Measurements from ENCODE around the gene TIMM10. TPM values are rescaled to one million over a fixed set of nuclear protein-coding genes. Genes with fewer than 3 reads are reported as not detected.
A peak's percentile ranks its signal among the peaks of the same experiment; 100 is the strongest.

Gene TIMM10
- polyA plus RNA-seq, 4 donors: 45.8 to 59.3 (median 52.2) TPM

DNA sequence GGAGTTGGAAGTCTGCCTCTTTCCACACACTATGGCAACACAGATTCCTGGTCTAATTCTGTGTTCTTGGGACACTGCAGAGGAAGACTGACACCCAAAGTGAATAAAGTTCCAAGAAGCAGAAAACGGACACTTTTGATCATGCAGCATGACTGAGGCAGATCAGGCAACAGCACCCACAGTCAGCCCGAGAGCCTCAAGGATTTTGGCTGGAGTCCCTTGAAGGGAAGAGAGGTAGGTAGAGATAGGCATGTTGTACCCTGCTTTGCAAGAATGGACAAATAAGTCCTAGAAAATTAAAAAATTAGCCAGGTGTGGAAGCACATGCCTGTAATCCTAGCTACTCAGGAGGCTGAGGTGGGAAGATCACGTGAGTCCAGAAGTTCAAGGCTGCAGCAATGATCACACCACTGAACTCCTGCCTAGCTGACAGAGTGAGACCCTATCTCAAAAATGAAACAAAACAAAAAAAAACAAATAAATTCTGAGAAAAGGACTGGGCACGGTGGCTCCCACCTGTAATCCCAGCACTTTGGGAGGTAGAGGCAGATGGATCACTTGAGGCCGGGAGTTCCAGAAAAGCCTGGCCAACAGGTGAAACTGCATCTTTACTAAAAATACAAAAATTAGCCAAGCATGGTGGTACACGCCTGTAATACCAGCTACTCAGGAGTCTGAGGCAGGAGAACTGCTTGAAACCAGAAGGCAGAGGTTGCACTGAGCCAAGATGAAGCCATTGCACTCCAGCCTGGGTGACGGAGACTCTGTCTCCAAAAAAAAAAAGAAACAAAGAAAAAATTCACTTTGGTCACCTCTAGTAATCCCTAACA lies 22.0 kb downstream of the TIMM10 start:
- DNase-seq (ENCODE audit: low read depth in 4 of 4, low spot score in 2 of 4): no peak

DNA sequence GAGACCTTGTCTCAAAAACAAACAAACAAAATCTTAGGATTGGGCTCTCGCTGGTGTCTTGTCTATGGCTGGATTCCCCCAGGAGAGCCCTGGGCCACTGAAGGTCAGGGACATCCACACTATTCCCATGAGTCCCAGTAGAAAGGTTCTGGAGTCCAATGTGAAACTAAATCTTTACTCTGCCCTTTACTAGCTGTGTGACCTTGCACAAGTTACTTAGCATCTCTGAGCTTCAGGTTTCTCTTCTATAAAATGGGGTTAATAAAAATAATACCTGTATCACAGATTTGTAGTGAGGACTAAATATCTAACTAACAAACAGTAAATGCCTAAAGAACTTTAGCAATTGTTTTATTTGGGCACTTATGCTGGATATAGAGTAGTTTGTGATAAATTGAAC lies 24.0 kb downstream of the TIMM10 start:
- DNase-seq (ENCODE audit: low read depth in 4 of 4, low spot score in 2 of 4): no peak

- no peak for DNase-seq (ENCODE audit: low read depth in 4 of 4, low spot score in 2 of 4)
Observed at GRCh38 chr11:57504511-57504910, 26.0 kb downstream of the TIMM10 start.

GRCh38 chr11:57502870-57503269 lies 27.7 kb downstream of the TIMM10 start:
- DNase-seq (ENCODE audit: low read depth in 4 of 4, low spot score in 2 of 4): no peak

DNA sequence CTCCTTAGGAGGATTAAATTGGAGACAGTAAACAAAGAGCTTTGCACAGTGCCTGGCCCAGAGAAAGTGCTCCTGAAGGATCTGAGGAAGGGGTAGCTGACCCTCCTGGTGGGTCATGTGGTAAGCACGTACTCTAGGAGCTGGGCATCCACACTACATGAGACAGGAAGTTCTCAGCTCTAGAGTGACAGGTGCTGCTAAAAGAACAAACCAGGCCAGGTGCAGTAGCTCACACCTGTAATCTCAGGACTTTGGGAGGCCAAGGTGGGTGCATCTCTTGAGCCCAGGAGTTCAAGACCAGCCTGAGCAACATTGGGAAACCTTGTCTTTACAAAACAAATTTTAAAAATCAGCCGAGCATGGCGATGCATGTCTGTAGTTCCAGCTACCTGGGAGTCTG lies 28.2 kb downstream of the TIMM10 start:
- no peak for DNase-seq (ENCODE audit: low read depth in 4 of 4, low spot score in 2 of 4)

DNA sequence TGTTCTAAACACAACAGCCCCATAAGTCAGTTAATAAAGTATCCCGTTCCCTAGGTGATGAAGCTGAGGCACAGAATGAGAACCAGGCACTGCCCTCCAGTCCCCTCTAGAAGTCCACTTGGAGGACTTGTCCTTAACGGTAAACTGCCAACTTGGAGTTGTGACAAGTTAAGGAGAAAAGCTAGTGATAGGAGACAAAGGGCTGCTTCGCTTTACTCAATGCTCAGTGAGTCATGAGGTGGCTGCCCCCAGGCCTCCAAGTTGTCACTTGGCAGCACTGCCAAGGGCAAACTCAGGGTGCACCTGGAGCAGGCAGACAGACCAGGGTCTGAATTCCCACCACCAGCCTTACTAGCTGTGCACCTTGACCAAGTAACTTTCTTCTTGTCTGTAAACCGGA lies 28.6 kb downstream of the TIMM10 start:
- no peak for DNase-seq (ENCODE audit: low read depth in 4 of 4, low spot score in 2 of 4)

GRCh38 chr11:57500926-57501325 lies 29.6 kb downstream of the TIMM10 start:
- DNase-seq (ENCODE audit: low read depth in 4 of 4, low spot score in 2 of 4): no peak

DNA sequence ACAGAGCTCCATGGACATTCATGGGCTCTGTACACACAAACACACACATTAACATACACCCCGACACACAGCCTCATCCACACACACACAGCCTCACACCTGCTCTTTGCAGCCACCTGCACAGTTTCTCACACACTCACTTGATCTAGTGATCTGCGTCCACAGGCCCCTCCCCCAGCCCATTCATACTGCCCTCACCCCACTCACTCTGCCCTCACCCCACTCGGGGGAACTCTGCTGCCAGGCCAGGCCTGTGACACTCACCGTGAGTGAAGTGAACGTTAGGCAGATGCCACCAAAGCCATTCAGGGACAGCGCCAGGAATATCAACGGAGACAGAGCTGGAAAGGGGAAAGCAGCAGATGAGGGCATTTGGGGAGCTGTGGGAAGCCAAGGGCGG lies 30.0 kb downstream of the TIMM10 start:
- no peak for DNase-seq (ENCODE audit: low read depth in 4 of 4, low spot score in 2 of 4)

DNA sequence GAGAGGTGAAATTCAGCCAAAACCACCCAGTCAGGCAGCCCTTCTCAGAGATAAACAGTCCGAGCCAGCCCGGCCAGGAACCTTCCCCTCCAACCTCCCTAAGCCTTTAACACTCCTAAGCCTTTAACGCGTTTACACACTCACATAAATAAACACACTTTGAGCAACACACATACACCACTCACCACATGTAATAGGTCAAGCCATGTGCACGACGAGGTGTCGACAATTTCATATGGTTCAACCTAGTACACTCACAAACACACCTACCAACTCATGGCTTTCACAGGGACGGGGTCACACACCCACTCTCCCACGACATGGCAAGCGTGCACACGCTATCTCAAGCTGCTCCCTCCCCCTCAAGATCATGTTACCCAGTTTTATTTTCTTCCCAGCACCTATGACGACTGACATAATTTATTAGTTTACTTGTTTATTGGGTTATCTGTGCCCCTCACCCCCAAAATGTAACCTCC lies 30.5 kb downstream of the TIMM10 start:
- no peak for DNase-seq (ENCODE audit: low read depth in 4 of 4, low spot score in 2 of 4)

- DNase-seq (ENCODE audit: low read depth in 4 of 4, low spot score in 2 of 4): peak in 3 of 4 donors; percentile 79 to 91 (median 91)
Observed at GRCh38 chr11:57499413-57499982, 31.1 kb downstream of the TIMM10 start.

GRCh38 chr11:57498540-57498939 lies 32.0 kb downstream of the TIMM10 start:
- no peak for DNase-seq (ENCODE audit: low read depth in 4 of 4, low spot score in 2 of 4)

DNA sequence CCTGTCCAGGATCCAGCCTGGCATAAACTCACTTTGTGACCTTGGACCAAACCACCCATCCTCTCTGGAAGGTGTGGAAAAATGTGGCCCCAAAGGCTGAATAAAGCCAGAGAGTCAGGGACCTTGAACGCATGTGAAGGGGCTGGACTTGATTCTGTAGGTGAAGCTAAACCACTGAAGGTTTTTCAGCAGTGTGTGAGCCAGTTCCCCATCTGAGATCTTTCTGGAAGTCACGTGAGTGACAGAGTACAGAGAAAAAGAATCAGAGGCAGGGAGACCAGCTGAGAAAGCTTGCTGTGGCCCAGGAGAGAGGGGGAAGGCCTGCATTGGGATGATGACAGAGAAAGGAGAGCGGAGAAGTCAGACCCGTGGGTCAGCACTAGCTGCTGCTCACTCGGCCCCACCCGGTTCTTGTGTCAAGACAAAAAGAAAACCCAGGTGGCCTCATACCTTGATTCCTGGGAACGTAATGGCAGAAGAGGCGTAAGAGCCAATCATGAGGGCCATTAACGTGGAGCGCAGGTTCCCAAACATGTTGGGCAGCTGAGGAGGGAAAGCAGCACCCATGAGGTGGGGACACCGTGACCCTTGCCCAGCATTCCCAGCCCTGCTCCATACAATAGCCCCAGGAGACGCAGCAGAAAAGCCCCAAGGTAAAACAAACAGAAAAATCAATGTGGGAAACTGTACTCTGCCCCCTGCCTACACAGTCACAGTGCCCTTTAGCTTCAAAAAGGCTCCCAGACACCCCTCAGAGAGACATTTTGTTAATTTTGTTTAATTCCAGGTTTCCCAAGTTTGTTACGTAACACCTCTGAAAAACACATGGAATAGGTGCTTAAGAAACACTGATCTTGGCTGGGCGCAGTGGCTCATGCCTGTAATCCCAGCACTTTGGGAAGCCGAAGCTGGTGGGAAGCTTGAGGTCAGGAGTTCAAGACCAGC lies 33.0 kb downstream of the TIMM10 start:
- DNase-seq (ENCODE audit: low read depth in 4 of 4, low spot score in 2 of 4): no peak

DNA sequence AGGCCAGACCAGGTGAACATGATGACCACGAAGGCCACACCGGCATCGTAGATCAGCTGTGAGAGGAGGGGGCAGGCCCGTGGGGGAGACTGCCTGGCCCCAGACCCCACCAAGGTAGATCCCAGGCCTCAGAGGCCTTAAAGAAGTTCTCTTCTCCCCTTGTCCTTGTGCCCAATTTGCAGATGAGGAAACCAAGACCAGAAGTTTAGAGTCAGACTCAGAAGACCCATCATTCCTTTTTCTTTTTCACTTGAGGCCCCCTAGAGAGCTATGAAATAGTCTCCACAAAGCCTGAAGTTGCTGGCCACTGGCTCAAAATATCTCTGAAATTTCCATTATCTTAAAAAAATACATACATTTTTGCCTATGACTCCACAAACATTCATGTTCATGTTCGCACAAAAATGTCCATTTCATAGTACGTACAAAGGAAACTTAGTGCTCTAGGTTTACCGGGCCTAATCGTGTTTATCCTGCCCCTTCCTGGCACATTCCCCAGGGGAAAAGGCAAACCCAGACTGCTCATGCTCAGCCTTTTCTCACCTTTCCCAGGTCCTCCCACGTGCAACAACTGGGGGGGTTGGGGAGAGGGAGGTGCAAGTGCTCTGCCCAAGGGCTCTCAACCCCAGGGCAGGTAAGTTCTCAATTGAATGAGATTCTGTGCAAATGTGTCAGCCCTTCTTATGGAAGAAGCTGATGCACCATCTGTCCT lies 34.3 kb downstream of the TIMM10 start:
- DNase-seq (ENCODE audit: low read depth in 4 of 4, low spot score in 2 of 4): no peak

DNA sequence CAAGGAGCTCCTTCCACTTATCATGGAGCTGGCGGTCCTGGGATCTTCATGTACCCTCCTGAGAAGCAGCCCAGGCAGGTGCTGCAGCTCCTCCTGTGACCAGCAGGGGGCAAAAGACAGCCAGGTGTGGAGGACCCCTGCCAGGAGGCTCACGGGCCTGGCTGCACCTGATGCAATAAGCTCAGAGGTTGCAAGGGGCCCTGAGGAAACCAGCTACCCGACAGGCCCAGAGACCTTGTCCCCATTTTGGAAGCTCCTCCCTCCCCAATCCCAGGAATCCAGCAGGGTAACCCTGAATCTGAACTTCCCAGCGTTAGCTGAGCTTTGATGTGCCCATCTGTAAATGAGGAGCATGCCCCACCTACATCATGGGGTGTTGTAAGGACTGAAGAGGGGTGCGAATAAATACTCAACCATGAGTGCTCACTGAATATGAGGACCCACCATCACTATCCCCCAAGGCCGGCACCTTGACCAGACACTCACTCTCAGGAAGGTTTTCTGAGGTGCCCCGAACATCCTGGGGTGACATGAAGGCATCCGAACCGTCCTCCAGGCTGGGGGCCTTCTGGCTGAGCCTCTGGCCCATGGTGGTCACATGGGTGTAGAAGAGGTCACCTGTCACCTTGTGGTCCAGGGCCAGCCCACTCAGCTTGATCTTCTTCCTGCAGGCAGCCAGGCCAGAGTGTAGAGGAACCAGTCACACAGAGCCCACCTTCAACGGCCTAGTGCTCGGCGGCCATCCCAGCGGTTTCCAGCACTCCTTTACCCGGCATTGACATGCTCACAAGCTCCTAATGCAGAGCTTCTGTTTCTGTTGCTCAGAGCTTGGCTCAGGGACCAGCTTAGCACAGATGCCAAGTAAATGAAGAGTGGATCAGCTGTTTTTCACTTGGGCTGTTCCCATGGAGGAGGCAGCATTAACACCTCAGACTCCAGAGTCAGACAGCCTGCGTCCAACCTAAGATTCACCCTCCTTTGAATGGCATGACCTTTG lies 36.7 kb downstream of the TIMM10 start:
- no peak for DNase-seq (ENCODE audit: low read depth in 4 of 4, low spot score in 2 of 4)

DNA sequence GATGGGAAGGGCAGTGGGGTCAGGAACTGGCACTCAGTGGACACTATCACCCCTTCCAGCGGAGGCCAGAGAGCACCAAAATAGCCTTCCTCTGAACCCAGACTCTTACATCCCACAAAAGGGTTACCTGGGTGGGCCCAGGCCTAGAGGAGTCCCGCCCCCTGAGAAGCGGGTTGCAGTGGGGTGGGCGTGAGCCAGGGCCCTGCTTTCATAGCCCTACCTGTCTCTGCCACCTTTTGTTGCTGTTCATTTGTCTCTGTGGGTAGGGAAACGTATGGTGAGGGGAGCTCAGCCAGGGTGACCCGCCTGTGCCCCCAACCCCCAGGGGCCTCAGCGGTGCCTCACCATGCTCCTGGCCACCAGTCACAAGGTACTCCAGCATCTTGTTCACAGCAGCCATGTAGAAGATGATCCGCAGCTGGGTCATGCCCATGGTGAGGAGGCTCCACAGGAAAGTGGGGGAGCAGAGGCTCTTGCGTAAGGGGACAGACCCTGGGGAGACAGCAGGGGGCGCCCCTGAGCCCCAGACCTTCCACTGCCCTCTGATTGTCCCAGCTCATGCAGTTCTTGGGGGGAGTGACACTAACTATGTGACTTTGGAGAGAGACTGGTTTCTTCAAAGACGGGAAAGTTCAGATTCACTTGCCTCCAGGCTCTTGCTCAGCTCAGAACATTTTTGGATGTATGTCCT lies 39.0 kb downstream of the TIMM10 start:
- DNase-seq (ENCODE audit: low read depth in 4 of 4, low spot score in 2 of 4): no peak

- DNase-seq (ENCODE audit: low read depth in 4 of 4, low spot score in 2 of 4): no peak
Observed at GRCh38 chr11:57490456-57491248, 39.9 kb downstream of the TIMM10 start.

DNA sequence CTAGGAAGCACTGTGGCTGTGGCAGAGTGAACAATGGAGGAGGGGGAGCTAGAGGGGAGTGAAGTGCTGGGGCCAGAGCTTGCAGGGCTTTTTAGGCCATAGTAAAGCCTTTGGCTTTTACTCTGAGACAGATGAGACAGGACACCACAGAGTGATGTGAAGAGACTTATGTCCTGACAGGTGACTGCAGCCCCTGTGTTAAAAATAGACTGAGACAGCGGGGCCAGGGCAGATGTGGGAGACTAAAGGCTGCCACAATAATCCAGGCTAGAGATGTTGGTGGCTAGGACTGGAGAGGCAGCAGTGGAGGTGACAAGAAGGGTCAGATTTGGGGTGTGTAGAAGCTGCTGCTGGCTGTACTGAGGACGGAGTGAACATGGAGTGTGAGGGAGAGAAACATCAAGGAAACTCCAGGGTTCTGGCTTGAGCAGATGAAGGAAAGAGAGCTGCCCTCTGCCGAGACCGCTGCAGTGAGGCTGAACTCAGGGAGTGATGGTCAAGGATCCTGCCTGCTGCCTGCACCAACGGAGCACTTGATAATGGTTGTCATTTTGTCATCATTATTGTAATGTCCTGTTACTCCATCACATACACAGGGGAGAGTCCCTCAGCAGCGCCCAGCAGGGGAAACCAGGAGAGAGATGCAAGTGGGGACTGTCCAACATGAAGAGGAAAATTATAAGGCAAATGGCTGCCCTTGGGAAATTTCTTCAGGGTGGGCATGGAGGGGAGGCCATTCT lies 42.5 kb downstream of the TIMM10 start:
- DNase-seq (ENCODE audit: low read depth in 4 of 4, low spot score in 2 of 4): no peak

All from left renal cortex interstitium (tissue), 4 donors.